OCI-M1 (cell line): Measurements from ENCODE around the gene CLCN6.

Source experiments
- DNase-seq: peaks from one replicate; lab custom pipeline; 2025; lab: John Stamatoyannopoulos, UW

The CLCN6 gene

GRCh38 chr1:11855430-11855829 lies 49.4 kb downstream of the CLCN6 start:
- DNase-seq: no peak

- no peak for DNase-seq
These were observed 50.7 kb downstream of the CLCN6 start for GRCh38 chr1:11856698-11857097.

DNA sequence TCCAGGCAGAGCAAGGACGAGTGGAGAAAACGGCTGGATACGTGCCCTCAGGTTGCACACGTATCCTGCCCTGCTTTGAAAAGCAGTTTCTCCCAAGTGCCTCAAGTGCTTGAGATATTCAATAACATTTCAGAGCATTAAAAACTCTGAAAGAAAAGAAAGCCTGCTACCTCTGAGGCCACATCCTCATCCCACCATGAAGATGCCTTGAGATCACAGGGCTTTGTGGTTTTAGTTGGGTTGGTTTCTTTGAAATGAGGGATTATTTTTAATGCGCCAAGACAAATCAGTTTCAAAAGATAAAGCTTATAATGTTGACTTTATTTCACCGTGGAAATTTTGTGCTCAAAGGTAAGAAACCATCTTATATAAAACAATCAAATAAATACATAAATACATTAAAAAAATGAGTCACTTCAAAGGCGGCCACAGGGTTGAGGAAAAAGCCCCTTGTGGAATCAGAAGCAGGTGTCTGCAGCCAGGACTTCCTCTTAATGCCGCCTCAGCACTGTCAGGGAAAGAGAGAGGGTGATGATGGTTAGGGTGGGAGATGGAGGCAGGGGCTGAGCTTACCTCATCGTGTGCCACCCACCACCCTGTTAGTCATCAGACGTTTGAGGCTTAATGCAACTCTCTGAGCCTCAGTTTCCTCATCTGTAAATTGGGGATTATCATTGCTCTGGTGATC lies 51.3 kb downstream of the CLCN6 start:
- no peak for DNase-seq

GRCh38 chr1:11858158-11858557 lies 52.2 kb downstream of the CLCN6 start:
- DNase-seq: no peak

GRCh38 chr1:11858613-11858967 lies 52.6 kb downstream of the CLCN6 start, which contains the start of gene NPPB:
NPPB (minus strand) TSS chr1:11858945; CDS start chr1:11858833, 112 bp downstream.
- no peak for DNase-seq

DNA sequence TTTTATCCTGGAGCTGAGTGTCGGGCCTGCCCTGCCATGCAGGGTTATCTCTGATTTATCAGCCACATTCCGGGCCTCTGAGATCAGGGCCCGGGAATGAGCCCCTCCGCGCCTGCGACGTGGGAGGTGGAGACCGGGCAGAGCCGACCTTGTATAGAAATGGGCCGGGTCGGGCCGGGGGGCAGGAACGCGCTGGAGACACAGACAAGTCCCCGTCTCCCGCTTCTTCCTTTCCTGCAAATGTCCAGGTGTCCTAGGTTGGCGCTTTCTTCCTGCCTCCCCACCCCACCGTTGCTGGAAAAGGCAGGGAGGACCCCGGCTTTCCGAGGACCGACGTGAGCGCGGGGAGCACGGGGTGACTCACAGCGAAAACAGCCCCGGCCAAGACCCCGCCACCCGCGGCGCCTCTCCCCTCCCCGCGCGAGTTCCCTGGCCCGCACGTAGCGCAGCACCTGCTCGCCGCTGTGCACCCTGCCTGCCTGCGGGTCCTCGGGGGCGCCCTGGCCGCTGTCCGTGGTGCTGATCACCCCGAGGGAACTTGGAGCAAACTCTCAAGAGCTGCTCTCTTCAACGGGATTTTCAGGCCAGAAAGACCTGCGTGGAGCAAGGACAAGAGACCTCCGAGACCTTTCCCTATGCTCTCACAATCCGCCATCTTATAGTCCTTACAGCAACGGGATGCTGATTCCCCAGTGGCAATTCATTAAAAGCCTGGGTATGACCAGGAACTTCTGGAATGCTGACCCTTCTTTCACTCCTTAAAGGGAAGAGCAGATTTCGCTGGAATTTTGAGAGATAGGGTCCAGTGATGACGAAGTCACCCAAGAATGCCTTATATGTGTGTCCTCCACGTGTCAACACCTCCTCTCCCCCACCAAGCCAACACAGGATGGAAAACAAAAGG lies 53.2 kb downstream of the CLCN6 start:
- peak; percentile 77 for DNase-seq

DNA sequence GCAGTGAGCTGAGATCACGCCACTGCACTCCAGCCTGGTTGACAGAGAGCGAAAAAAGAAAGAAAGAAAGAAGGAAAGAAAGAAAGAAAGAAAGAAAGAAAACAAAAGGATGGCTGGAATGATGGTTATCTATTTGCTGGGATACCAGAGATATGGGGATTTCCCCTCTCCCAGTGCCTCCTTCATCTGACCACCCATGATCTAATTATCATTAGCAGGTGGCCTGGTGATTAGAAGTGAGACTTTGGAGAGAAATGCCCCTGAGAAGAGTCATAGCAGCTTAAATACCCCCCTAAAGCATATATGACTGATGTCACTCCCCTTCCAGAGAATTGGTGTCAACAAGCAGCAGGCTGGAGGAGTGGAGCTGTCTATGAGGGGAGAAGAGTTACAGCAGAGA lies 54.1 kb downstream of the CLCN6 start:
- DNase-seq: no peak

- no peak for DNase-seq
These were observed 54.6 kb downstream of the CLCN6 start for GRCh38 chr1:11860587-11860986.

DNA sequence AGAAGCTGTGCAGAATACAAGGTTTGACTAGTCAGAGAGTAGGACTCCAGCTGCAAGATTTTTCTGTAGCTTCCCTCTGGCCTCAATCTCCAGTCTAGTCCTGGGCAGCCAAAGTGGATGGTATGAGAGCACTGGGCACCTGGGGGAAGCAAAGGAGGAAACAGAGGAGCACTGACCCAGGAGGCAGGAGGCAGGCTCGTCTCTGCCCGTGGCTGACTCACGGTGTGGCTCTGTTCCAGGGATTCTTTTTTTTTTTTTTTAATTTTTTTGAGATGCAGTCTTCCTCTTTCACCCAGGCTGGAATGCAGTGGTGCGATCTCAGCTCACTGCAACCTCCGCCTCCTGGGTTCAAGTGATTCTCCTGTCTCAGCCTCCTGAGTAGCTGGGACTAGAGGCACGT lies 56.9 kb downstream of the CLCN6 start:
- peak; percentile 32 for DNase-seq

DNA sequence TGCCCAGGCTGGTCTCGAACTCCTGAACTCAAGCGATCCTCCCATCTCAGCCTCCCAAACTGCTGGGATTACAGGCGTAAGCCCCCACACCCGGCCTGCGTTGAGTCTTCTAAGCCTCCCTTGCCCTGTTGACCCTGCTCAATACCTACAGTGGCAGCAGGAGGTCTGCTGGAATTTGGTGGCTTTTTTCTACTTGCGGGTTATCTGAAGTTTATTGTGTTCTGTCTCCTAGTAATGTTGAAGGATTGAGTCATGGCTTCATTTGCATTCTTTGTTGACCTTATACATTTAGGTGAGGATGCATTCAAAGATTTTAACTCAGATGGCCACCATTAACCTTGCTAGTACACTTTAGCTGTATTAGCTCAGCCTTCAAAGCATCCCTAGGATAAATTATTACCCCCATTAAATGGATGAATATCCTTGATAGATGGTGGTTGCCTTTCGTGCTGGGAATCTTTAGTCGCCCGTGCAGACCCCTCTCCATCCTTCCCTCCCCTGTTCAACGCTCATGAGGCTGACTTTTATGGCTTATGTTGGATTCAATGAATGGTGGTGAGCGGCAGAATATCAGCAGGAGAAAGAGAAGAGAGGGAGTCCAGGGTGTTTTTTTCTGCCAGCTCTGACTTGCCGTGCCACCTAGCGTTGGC lies 62.5 kb downstream of the CLCN6 start:
- DNase-seq: no peak

GRCh38 chr1:11869104-11869503 lies 63.1 kb downstream of the CLCN6 start:
- no peak for DNase-seq

GRCh38 chr1:11869650-11870207 lies 63.7 kb downstream of the CLCN6 start:
- no peak for DNase-seq

DNA sequence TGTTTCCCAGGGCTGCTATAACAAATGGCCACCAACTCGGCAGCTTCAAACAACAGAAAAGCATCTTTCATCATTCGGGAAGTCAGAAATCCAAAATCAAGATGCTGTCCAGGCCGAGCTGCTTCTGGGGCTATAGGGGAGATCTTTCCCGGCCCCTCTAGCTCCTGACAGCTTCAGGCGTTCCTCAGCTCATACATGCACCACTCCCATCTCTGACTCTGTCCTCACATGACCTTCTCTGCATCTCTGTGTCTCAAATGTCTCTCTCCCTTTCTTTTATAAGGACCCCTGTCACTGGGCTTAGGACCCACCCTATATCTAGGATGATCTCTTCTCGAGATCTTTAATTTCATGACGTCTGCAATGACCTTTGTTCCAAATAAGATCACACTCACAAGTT lies 66.6 kb downstream of the CLCN6 start:
- DNase-seq: no peak

GRCh38 chr1:11873395-11874257 lies 67.6 kb downstream of the CLCN6 start:
- DNase-seq: no peak

DNA sequence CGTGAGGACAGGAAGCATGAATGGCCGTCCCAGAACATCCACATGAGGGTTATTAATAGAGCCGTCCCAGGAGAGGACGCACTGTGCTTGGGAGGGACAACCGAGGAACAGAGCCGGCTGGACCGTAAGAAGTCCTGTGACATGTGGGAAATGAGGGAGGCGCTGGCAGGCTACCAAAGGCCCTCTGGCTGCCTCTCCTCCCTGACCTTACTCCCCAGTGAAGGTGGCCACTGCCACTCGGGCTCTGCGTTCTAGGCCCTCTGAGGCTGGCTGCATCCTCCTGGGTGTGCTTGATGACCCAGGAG lies 68.2 kb downstream of the CLCN6 start:
- no peak for DNase-seq

- no peak for DNase-seq
These were observed 68.6 kb downstream of the CLCN6 start for GRCh38 chr1:11874624-11875023.

GRCh38 chr1:11875094-11875493 lies 69.1 kb downstream of the CLCN6 start:
- no peak for DNase-seq

DNA sequence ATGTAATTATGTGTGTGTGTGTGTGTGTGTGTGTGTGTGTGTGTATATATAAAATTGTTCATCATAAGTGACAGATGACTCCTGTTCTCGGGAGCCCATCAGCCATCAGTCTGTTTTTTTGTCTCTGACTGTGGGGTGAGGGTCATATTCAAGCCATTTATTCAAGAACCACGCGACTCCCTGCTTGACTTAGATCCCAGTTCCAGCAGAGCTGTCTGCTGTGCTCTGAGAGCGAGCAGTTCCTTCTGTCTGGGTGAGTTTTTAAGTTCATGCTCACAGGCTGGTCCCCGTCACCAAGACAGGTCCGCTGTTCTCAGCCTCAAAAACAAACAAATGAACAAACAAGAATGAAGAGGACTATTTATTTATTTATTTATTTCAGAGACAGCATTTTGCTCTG lies 71.1 kb downstream of the CLCN6 start:
- DNase-seq: no peak

DNA sequence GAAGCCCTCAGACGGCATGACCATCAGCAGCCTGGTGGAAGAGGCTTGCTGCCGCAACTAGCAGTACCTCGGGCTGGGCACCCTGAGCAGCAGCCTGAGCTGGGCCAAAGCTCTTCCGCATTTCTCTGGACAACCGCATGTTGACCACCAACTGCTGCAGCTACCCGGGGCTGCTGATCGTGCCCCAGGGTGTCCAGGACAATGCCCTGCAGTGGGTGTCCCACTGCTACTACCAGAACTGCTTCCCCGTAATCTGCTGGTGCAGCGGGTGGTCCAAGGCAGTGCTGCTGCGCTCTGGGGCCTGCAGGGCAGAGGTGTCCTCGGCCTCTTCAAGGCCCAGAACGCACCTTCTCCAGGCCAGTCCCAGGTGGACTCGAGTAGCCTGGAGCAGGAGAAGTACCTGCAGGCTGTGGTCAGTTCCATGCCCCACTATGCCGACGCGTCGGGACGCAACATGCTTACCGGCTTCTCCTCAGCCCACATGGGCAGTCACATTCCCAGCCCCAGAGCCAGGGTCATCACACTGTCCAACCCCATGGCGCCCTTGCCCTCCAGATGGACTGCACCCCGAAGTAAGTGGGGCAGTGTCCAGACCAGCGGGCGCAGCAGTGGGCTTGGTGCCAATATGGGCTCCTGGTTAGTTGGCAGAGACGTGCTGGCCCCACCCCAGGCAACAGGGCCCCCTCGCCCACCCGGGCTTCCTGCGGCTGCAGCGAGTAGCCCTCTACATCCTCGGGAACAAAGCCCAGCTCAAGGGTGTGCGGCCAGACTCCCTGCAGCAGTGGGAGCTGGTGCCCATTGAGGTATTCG lies 72.3 kb downstream of the CLCN6 start:
- no peak for DNase-seq

DNA sequence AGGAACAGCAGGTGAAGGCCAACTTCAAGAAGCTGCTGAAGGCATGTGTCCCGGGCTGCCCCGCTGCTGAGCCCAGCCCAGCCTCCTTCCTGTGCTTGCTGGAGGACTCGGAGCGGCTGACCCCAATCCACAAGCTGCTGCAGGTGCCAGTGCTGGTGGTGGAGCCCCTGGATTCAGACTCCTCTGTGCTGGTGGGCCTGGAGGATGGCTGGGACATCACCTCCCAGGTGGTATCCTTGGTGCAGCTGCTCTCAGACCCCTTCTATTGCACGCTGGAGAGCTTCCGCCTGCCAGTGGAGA lies 72.8 kb downstream of the CLCN6 start:
- no peak for DNase-seq
